Neural cell (in vitro differentiated cells): ENCODE measurements around the gene FYCO1.

ENCODE experiments used
- EP300 ChIP-seq: fragments of 450-650 bp; conservative IDR thresholded peaks from 2 replicates; pipeline ENCODE4 v1.6.1; 2014; ENCODE audit warnings: antibody characterized with exemption, mild to moderate bottlenecking, moderate library complexity; ENCODE audit not compliant: poor library complexity, severe bottlenecking
- EZH2 ChIP-seq: fragments of 200-600, 300-800 bp; shearing (Covaris generic), sonication (generic); IDR thresholded peaks from 2 replicates; pipeline ENCODE4 v1.6.1; 2014; ENCODE audit warnings: antibody characterized with exemption, low read length, borderline replicate concordance, mild to moderate bottlenecking; ENCODE audit not compliant: insufficient read depth, poor library complexity, severe bottlenecking
- MXI1 ChIP-seq: fragments of 450-650 bp; conservative IDR thresholded peaks from 2 replicates; pipeline ENCODE4 v1.6.1; 2014; ENCODE audit warnings: antibody characterized with exemption, mild to moderate bottlenecking; ENCODE audit not compliant: poor library complexity, severe bottlenecking
- POLR2AphosphoS5 ChIP-seq: IDR thresholded peaks from 2 replicates; pipeline ENCODE4 v1.6.1; 2012
- RAD21 ChIP-seq: fragments of 450-650 bp; conservative IDR thresholded peaks from 2 replicates; pipeline ENCODE4 v1.6.1; 2014; ENCODE audit warnings: antibody characterized with exemption, mild to moderate bottlenecking, moderate library complexity
- SMC3 ChIP-seq: fragments of 450-650 bp; conservative IDR thresholded peaks from 2 replicates; pipeline ENCODE4 v1.6.1; 2014; ENCODE audit warnings: antibody characterized with exemption, mild to moderate bottlenecking, moderate library complexity; ENCODE audit not compliant: poor library complexity
- TAF1 ChIP-seq: IDR thresholded peaks from 2 replicates; pipeline ENCODE4 v1.6.1; 2012; ENCODE audit warnings: low read depth
- TF ChIP-seq, protein P1 (sequence below): fragments of 450-650 bp; IDR thresholded peaks from 2 replicates; pipeline ENCODE4 v1.5.1; 2014; ENCODE audit warnings: antibody characterized with exemption, mild to moderate bottlenecking, moderate library complexity; ENCODE audit not compliant: poor library complexity, severe bottlenecking
- TF ChIP-seq, protein P2 (sequence below): IDR thresholded peaks from 2 replicates; pipeline ENCODE4 v1.6.1; 2012; ENCODE audit warnings: borderline replicate concordance

- TF ChIP-seq, protein P1, sequence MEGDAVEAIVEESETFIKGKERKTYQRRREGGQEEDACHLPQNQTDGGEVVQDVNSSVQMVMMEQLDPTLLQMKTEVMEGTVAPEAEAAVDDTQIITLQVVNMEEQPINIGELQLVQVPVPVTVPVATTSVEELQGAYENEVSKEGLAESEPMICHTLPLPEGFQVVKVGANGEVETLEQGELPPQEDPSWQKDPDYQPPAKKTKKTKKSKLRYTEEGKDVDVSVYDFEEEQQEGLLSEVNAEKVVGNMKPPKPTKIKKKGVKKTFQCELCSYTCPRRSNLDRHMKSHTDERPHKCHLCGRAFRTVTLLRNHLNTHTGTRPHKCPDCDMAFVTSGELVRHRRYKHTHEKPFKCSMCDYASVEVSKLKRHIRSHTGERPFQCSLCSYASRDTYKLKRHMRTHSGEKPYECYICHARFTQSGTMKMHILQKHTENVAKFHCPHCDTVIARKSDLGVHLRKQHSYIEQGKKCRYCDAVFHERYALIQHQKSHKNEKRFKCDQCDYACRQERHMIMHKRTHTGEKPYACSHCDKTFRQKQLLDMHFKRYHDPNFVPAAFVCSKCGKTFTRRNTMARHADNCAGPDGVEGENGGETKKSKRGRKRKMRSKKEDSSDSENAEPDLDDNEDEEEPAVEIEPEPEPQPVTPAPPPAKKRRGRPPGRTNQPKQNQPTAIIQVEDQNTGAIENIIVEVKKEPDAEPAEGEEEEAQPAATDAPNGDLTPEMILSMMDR: no peak
- TF ChIP-seq POLR2AphosphoS5 (no peak), EZH2 (no peak), TAF1 (no peak), RAD21 (no peak), SMC3 (no peak), MXI1 (no peak), EP300 (no peak)
- TF ChIP-seq, protein P2, sequence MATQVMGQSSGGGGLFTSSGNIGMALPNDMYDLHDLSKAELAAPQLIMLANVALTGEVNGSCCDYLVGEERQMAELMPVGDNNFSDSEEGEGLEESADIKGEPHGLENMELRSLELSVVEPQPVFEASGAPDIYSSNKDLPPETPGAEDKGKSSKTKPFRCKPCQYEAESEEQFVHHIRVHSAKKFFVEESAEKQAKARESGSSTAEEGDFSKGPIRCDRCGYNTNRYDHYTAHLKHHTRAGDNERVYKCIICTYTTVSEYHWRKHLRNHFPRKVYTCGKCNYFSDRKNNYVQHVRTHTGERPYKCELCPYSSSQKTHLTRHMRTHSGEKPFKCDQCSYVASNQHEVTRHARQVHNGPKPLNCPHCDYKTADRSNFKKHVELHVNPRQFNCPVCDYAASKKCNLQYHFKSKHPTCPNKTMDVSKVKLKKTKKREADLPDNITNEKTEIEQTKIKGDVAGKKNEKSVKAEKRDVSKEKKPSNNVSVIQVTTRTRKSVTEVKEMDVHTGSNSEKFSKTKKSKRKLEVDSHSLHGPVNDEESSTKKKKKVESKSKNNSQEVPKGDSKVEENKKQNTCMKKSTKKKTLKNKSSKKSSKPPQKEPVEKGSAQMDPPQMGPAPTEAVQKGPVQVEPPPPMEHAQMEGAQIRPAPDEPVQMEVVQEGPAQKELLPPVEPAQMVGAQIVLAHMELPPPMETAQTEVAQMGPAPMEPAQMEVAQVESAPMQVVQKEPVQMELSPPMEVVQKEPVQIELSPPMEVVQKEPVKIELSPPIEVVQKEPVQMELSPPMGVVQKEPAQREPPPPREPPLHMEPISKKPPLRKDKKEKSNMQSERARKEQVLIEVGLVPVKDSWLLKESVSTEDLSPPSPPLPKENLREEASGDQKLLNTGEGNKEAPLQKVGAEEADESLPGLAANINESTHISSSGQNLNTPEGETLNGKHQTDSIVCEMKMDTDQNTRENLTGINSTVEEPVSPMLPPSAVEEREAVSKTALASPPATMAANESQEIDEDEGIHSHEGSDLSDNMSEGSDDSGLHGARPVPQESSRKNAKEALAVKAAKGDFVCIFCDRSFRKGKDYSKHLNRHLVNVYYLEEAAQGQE: no peak
Measured at GRCh38 chr3:45936261-45936660, 59.4 kb downstream of the FYCO1 start.
